CD4-positive, alpha-beta T cell (primary cell): ENCODE results near the gene CP. TPM values are rescaled to one million over a fixed set of nuclear protein-coding genes. Genes with fewer than 3 reads are reported as not detected.

Experiments
- ATAC-seq: fragments of 200-7000 bp; cut with Tn5 transposase; one replicate; pipeline ENCODE4 v1.10.0; 2022; ENCODE audit warnings: mild to moderate bottlenecking; ENCODE audit not compliant: poor library complexity
- CTCF ChIA-PET: fragments of 350-600 bp; sonication (Branson Sonifier 250); formaldehyde crosslinking; loops from one replicate; lab custom pipeline; 2021; ENCODE audit warnings: antibody characterized with exemption, inconsistent platforms; lab: Charles Lee
- POLR2A ChIA-PET: fragments of 350-600 bp; sonication (Branson Sonifier 250); formaldehyde crosslinking; loops from one replicate; lab custom pipeline; 2021; ENCODE audit warnings: antibody characterized with exemption, inconsistent platforms; lab: Charles Lee
- DNase-seq, 14 experiments: peaks; one replicate each; pipeline ENCODE4 v3.0.0-alpha.2; 2013 to 2020; ENCODE audit warnings: mixed read lengths in 2 of 14
- H3K27ac ChIP-seq, 2 donors: one replicate each; pipeline versions ENCODE4 v1.5.1 to v1.7.0; 2013; ENCODE audit warnings: low read length in 2 of 2, low read depth in 1 of 2, mild to moderate bottlenecking in 1 of 2
- H3K27me3 ChIP-seq, 2 experiments: 1 replicate in 1 of 2; 2 replicates in 1 of 2; pipeline versions ENCODE4 v1.6.1 to v1.7.0; 2013; ENCODE audit warnings: low read length in 2 of 2, control low read depth in 1 of 2, mild to moderate bottlenecking in 1 of 2, moderate library complexity in 1 of 2; ENCODE audit not compliant: insufficient read depth in 2 of 2, control insufficient read depth in 1 of 2
- H3K36me3 ChIP-seq: one replicate; pipeline ENCODE4 v1.6.1; 2013; ENCODE audit warnings: low read length, control low read depth; ENCODE audit not compliant: insufficient read depth
- H3K4me1 ChIP-seq: one replicate; pipeline ENCODE4 v1.6.1; 2013; ENCODE audit warnings: low read length, control low read depth; ENCODE audit not compliant: insufficient read depth
- H3K4me3 ChIP-seq: one replicate; pipeline ENCODE4 v1.5.1; 2013; ENCODE audit warnings: mild to moderate bottlenecking, low read length, moderate library complexity
- H3K9me3 ChIP-seq, 2 experiments: 1 replicate in 1 of 2; 2 replicates in 1 of 2; pipeline versions ENCODE4 v1.6.1 to v1.7.0; 2013; ENCODE audit warnings: low read length in 2 of 2, mild to moderate bottlenecking in 2 of 2, control low read depth in 1 of 2, moderate library complexity in 1 of 2; ENCODE audit not compliant: control insufficient read depth in 1 of 2, insufficient read depth in 1 of 2
- H3K27ac Mint-ChIP-seq: one replicate; pipeline ENCODE4 v1.8.0; 2020; ENCODE audit warnings: mixed read lengths
- H3K27me3 Mint-ChIP-seq: one replicate; pipeline ENCODE4 v1.8.0; 2021; ENCODE audit warnings: mixed read lengths
- H3K36me3 Mint-ChIP-seq: one replicate; pipeline ENCODE4 v1.8.0; 2021; ENCODE audit warnings: low read depth, mixed read lengths
- H3K4me1 Mint-ChIP-seq: one replicate; pipeline ENCODE4 v1.8.0; 2021; ENCODE audit warnings: low read depth, mixed read lengths
- H3K4me3 Mint-ChIP-seq: one replicate; pipeline ENCODE4 v1.8.0; 2020; ENCODE audit warnings: mild to moderate bottlenecking, mixed read lengths
- H3K9me3 Mint-ChIP-seq: one replicate; pipeline ENCODE4 v1.8.0; 2020; ENCODE audit warnings: mixed read lengths
- intact Hi-C, 2 experiments: fragments of 100-400 bp; cut with DNase I in 1 of 2; cut with micrococcal nuclease in 1 of 2; formaldehyde crosslinking; loops; one replicate each; pipeline versions ENCODE4 v1.15.1 to v1.9.0; 2023 to 2025; cut with DNase I, micrococcal nuclease
- total RNA-seq, 174 experiments: library from RNA in 2 of 174; stranded (reverse) in 2 of 174; gene quantifications; one replicate each; pipeline ENCODE4 v1.2.3 and lab custom pipeline; 2021 to 2026
- TF ChIP-seq, protein P1 (sequence below): fragments of 200-600 bp; IDR thresholded peaks from one replicate; pipeline ENCODE4 v1.8.0; 2022; ENCODE audit warnings: antibody characterized with exemption, mild to moderate bottlenecking

Gene CP
- total RNA-seq, 2 experiments from 2014 or later: not detected

- no peaks in the 10 kb centered on the region for H3K36me3 Mint-ChIP-seq
- H3K4me1 ChIP-seq: no peaks in the 10 kb centered on the region
- no peaks in the 10 kb centered on the region for H3K9me3 ChIP-seq
- H3K4me3 Mint-ChIP-seq: no peak overlapping the region
- no peak overlapping the region for H3K27ac Mint-ChIP-seq
- CTCF ChIA-PET: no interaction called here
- H3K36me3 ChIP-seq: no peaks in the 10 kb centered on the region
- POLR2A ChIA-PET: no interaction called here
- intact Hi-C loops: no loop called here
- H3K27me3 Mint-ChIP-seq: peaks cover 3% of the 10 kb centered on the region
- no peak overlapping the region for H3K27ac ChIP-seq
- H3K4me3 ChIP-seq: no peak overlapping the region
- DNase-seq: no peak
- no peaks in the 10 kb centered on the region for H3K4me1 Mint-ChIP-seq
- ATAC-seq: no peak
- no peaks in the 10 kb centered on the region for H3K27me3 ChIP-seq
- no peaks in the 10 kb centered on the region for H3K9me3 Mint-ChIP-seq
- TF ChIP-seq, protein P1, sequence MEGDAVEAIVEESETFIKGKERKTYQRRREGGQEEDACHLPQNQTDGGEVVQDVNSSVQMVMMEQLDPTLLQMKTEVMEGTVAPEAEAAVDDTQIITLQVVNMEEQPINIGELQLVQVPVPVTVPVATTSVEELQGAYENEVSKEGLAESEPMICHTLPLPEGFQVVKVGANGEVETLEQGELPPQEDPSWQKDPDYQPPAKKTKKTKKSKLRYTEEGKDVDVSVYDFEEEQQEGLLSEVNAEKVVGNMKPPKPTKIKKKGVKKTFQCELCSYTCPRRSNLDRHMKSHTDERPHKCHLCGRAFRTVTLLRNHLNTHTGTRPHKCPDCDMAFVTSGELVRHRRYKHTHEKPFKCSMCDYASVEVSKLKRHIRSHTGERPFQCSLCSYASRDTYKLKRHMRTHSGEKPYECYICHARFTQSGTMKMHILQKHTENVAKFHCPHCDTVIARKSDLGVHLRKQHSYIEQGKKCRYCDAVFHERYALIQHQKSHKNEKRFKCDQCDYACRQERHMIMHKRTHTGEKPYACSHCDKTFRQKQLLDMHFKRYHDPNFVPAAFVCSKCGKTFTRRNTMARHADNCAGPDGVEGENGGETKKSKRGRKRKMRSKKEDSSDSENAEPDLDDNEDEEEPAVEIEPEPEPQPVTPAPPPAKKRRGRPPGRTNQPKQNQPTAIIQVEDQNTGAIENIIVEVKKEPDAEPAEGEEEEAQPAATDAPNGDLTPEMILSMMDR: no peak
These were observed 14.2 kb downstream of the CP start for GRCh38 chr3:149207475-149207874.

DNA sequence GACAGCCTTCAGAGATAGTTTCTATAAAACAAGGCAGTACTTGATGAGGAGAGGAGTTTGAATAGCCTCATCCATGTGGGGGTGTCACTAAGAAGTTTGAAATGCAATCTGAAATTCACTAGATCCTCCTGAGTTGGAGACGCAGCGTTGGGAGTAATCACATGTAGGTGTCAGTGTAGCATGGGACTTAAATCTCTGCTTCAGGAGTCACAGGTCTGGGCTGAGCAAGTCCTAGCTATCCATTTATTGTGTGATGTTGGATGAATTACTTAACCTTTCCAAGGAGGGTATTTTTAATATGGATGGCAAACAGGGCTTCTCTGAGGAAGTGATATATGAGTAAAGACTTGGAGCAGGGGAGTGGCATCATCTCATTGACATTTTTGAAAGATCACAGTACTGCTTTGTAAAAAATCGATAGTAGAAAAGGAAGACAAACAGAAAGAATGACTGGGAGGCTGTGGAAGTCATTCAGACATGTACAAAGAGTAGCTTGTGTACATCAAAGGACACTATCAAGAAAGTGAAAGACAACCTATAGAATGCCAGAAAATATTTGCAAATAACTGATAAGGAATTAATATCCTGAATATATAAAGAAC is 17.1 kb downstream of the CP start:
- Histone ChIP-seq H3K4me1 (no peaks in the 10 kb centered on the region), H3K9me3 (no peaks in the 10 kb centered on the region), H3K4me3 (no peak overlapping the region), H3K27ac (no peak overlapping the region), H3K27me3 (no peaks in the 10 kb centered on the region), H3K36me3 (no peaks in the 10 kb centered on the region)
- Mint-ChIP-seq H3K36me3 (no peaks in the 10 kb centered on the region), H3K9me3 (no peaks in the 10 kb centered on the region), H3K4me1 (no peaks in the 10 kb centered on the region), H3K27me3 (peaks cover 5% of the 10 kb centered on the region), H3K27ac (no peak overlapping the region), H3K4me3 (no peak overlapping the region)
- intact Hi-C loops: no loop called here
- TF ChIP-seq, protein P1: no peak
- POLR2A ChIA-PET: no interaction called here
- ATAC-seq (no peak), DNase-seq (no peak)
- CTCF ChIA-PET: no interaction called here

- peaks cover 6% of the 10 kb centered on the region for H3K27me3 Mint-ChIP-seq
- H3K9me3 Mint-ChIP-seq: no peaks in the 10 kb centered on the region
- intact Hi-C loops: no loop called here
- POLR2A ChIA-PET: no interaction called here
- DNase-seq (peak in 3 of 14 experiments; percentile 13 to 29 (median 20)), ATAC-seq (no peak)
- no peaks in the 10 kb centered on the region for H3K36me3 Mint-ChIP-seq
- Histone ChIP-seq H3K27me3 (no peaks in the 10 kb centered on the region), H3K27ac (no peak overlapping the region), H3K9me3 (no peaks in the 10 kb centered on the region), H3K4me1 (no peaks in the 10 kb centered on the region), H3K4me3 (no peak overlapping the region), H3K36me3 (no peaks in the 10 kb centered on the region)
- H3K4me3 Mint-ChIP-seq: no peak overlapping the region
- no peak overlapping the region for H3K27ac Mint-ChIP-seq
- TF ChIP-seq, protein P1: no peak
- no peaks in the 10 kb centered on the region for H3K4me1 Mint-ChIP-seq
- CTCF ChIA-PET: no interaction called here
These were observed 17.9 kb downstream of the CP start for GRCh38 chr3:149203758-149204157.
